Measurements from ENCODE around the gene PPFIBP1.
"Not testable (repeated sequence)": the region's sequence is repeated elsewhere in the genome, so short reads cannot be mapped to it uniquely, and the experiment has no call there.

The PPFIBP1 gene

GRCh38 chr12:27561535-27562350 lies 37.7 kb downstream of the PPFIBP1 start:
- H3K9me3 Mint-ChIP-seq: no peaks in the 10 kb centered on the region
- H3K4me3 Mint-ChIP-seq: no peak overlapping the region
- peaks cover 8% of the 10 kb centered on the region for H3K4me1 Mint-ChIP-seq
- no peak overlapping the region for H3K27ac Mint-ChIP-seq
- no peaks in the 10 kb centered on the region for H3K36me3 Mint-ChIP-seq
- no peaks in the 10 kb centered on the region for H3K27me3 Mint-ChIP-seq

- Mint-ChIP-seq H3K9me3 (no peaks in the 10 kb centered on the region), H3K4me1 (peaks cover 4% of the 10 kb centered on the region), H3K27ac (no peak overlapping the region), H3K4me3 (no peak overlapping the region), H3K36me3 (no peaks in the 10 kb centered on the region), H3K27me3 (no peaks in the 10 kb centered on the region)
Observed at GRCh38 chr12:27564612-27565213, 40.7 kb downstream of the PPFIBP1 start.

GRCh38 chr12:27566159-27566558 lies 42.2 kb downstream of the PPFIBP1 start:
- Mint-ChIP-seq H3K36me3 (no peaks in the 10 kb centered on the region), H3K4me3 (no peak overlapping the region), H3K4me1 (peaks cover 4% of the 10 kb centered on the region), H3K27me3 (no peaks in the 10 kb centered on the region), H3K27ac (no peak overlapping the region), H3K9me3 (no peaks in the 10 kb centered on the region)

GRCh38 chr12:27566626-27567025 lies 42.6 kb downstream of the PPFIBP1 start:
- H3K9me3 Mint-ChIP-seq: no peaks in the 10 kb centered on the region
- peaks cover under 1% of the 10 kb centered on the region for H3K4me1 Mint-ChIP-seq
- no peak overlapping the region for H3K4me3 Mint-ChIP-seq
- no peaks in the 10 kb centered on the region for H3K27me3 Mint-ChIP-seq
- H3K36me3 Mint-ChIP-seq: no peaks in the 10 kb centered on the region
- no peak overlapping the region for H3K27ac Mint-ChIP-seq

GRCh38 chr12:27571463-27571862 lies 47.5 kb downstream of the PPFIBP1 start:
- Mint-ChIP-seq H3K27ac (no peak overlapping the region), H3K36me3 (no peaks in the 10 kb centered on the region), H3K4me1 (peaks cover 6% of the 10 kb centered on the region), H3K4me3 (no peak overlapping the region), H3K27me3 (no peaks in the 10 kb centered on the region), H3K9me3 (no peaks in the 10 kb centered on the region)

- H3K27ac Mint-ChIP-seq: no peak overlapping the region
- no peak overlapping the region for H3K4me3 Mint-ChIP-seq
- no peaks in the 10 kb centered on the region for H3K9me3 Mint-ChIP-seq
- H3K36me3 Mint-ChIP-seq: peaks cover under 1% of the 10 kb centered on the region
- no peaks in the 10 kb centered on the region for H3K27me3 Mint-ChIP-seq
- H3K4me1 Mint-ChIP-seq: peaks cover 6% of the 10 kb centered on the region
Observed at GRCh38 chr12:27572486-27573255, 48.7 kb downstream of the PPFIBP1 start.

GRCh38 chr12:27573972-27574371 lies 50.0 kb downstream of the PPFIBP1 start:
- Mint-ChIP-seq H3K27me3 (no peaks in the 10 kb centered on the region), H3K36me3 (peaks cover 6% of the 10 kb centered on the region), H3K4me1 (peaks cover 6% of the 10 kb centered on the region), H3K4me3 (no peak overlapping the region), H3K9me3 (no peaks in the 10 kb centered on the region), H3K27ac (no peak overlapping the region)

- H3K9me3 Mint-ChIP-seq: no peaks in the 10 kb centered on the region
- no peak overlapping the region for H3K27ac Mint-ChIP-seq
- H3K4me1 Mint-ChIP-seq: peaks cover 10% of the 10 kb centered on the region
- H3K4me3 Mint-ChIP-seq: no peak overlapping the region
- peaks cover 6% of the 10 kb centered on the region for H3K36me3 Mint-ChIP-seq
- no peaks in the 10 kb centered on the region for H3K27me3 Mint-ChIP-seq
Observed at GRCh38 chr12:27575090-27575761, 51.2 kb downstream of the PPFIBP1 start.

- Mint-ChIP-seq H3K36me3 (peaks cover 6% of the 10 kb centered on the region), H3K9me3 (no peaks in the 10 kb centered on the region), H3K4me3 (no peak overlapping the region), H3K27ac (no peak overlapping the region), H3K4me1 (peaks cover 10% of the 10 kb centered on the region), H3K27me3 (no peaks in the 10 kb centered on the region)
Observed at GRCh38 chr12:27575762-27576118, 51.7 kb downstream of the PPFIBP1 start.

GRCh38 chr12:27576667-27577347 lies 52.8 kb downstream of the PPFIBP1 start:
- Mint-ChIP-seq H3K9me3 (no peaks in the 10 kb centered on the region), H3K27ac (no peak overlapping the region), H3K27me3 (no peaks in the 10 kb centered on the region), H3K36me3 (peaks cover 6% of the 10 kb centered on the region), H3K4me1 (peaks cover 13% of the 10 kb centered on the region), H3K4me3 (no peak overlapping the region)

GRCh38 chr12:27577688-27578087 lies 53.7 kb downstream of the PPFIBP1 start:
- Mint-ChIP-seq H3K4me1 (peaks cover 18% of the 10 kb centered on the region), H3K4me3 (no peak overlapping the region), H3K36me3 (peaks cover 6% of the 10 kb centered on the region), H3K27me3 (no peaks in the 10 kb centered on the region), H3K9me3 (no peaks in the 10 kb centered on the region), H3K27ac (no peak overlapping the region)

GRCh38 chr12:27578689-27579372 lies 54.8 kb downstream of the PPFIBP1 start:
- no peak overlapping the region for H3K27ac Mint-ChIP-seq
- no peak overlapping the region for H3K4me3 Mint-ChIP-seq

GRCh38 chr12:27580561-27581330 lies 56.7 kb downstream of the PPFIBP1 start:
- H3K36me3 Mint-ChIP-seq: peaks cover 7% of the 10 kb centered on the region
- peaks cover 12% of the 10 kb centered on the region for H3K4me1 Mint-ChIP-seq
- no peaks in the 10 kb centered on the region for H3K9me3 Mint-ChIP-seq
- H3K4me3 Mint-ChIP-seq: no peak overlapping the region
- no peak overlapping the region for H3K27ac Mint-ChIP-seq
- H3K27me3 Mint-ChIP-seq: no peaks in the 10 kb centered on the region

More at GRCh38 chr12:27578689-27579372, 54.8 kb downstream of the PPFIBP1 start:
- H3K27me3 Mint-ChIP-seq: no peaks in the 10 kb centered on the region
- peaks cover 18% of the 10 kb centered on the region for H3K4me1 Mint-ChIP-seq
- H3K9me3 Mint-ChIP-seq: no peaks in the 10 kb centered on the region
- peaks cover 7% of the 10 kb centered on the region for H3K36me3 Mint-ChIP-seq

- H3K27me3 Mint-ChIP-seq, H3K9me3 Mint-ChIP-seq, H3K36me3 Mint-ChIP-seq, H3K27ac Mint-ChIP-seq, H3K4me3 Mint-ChIP-seq: not testable (repeated sequence)
- H3K4me1 Mint-ChIP-seq: peaks cover 12% of the 10 kb centered on the region
Observed at GRCh38 chr12:27581331-27581671, 57.3 kb downstream of the PPFIBP1 start.

Data from activated naive CD4-positive, alpha-beta T cell treated with anti-CD3 and anti-CD28 coated beads, Interleukin-2, amount 50 U/mL, for 24 hours (primary cell).